GM12892 (cell line): ENCODE data around the gene PAQR6.

Source experiments
- POLR2A ChIP-seq: IDR thresholded peaks from 2 replicates; pipeline ENCODE4 v1.6.1; 2011; ENCODE audit warnings: low read depth, low read length, control low read depth
- POLR2AphosphoS5 ChIP-seq: IDR thresholded peaks from 2 replicates; pipeline ENCODE4 v1.6.1; 2011; ENCODE audit warnings: low read depth, low read length, control low read depth
- TAF1 ChIP-seq: IDR thresholded peaks from 2 replicates; pipeline ENCODE4 v1.6.1; 2011; ENCODE audit warnings: low read depth, mild to moderate bottlenecking, control low read depth, low read length, borderline replicate concordance

- TF ChIP-seq TAF1 (no peak), POLR2AphosphoS5 (no peak), POLR2A (no peak)
These were observed 17.4 kb downstream of the PAQR6 start for GRCh38 chr1:156230473-156230837.
